Measurements from ENCODE around the gene VPS13D.

Gene VPS13D

GRCh38 chr1:12186679-12186985 is 43.2 kb upstream of the VPS13D start:
- H3K4me1 ChIP-seq (ENCODE audit: control insufficient read depth, insufficient read depth, low read length) = peaks cover 27% of the 10 kb centered on the region

GRCh38 chr1:12188115-12188514 is 41.7 kb upstream of the VPS13D start:
- no peak overlapping the region for H3K4me3 ChIP-seq (ENCODE audit: low read length)
- H3K9ac ChIP-seq (ENCODE audit: low read depth, low read length) = no peak overlapping the region
- H3K9me3 ChIP-seq (replicated peaks; ENCODE audit: low read length) = no peaks in the 10 kb centered on the region
- no peaks in the 10 kb centered on the region for H3K36me3 ChIP-seq (ENCODE audit: insufficient read depth, low read length)
- H3K27me3 ChIP-seq (ENCODE audit: control insufficient read depth, insufficient read depth, low read length) = peaks cover 19% of the 10 kb centered on the region
- no peak overlapping the region for H3K4me2 ChIP-seq (ENCODE audit: low read length)
- H3K4me1 ChIP-seq (ENCODE audit: control insufficient read depth, insufficient read depth, low read length) = peaks cover 27% of the 10 kb centered on the region

More at GRCh38 chr1:12186679-12186985, 43.2 kb upstream of the VPS13D start:
- Histone ChIP-seq H3K4me3 (ENCODE audit: low read length) (no peak overlapping the region), H3K4me2 (ENCODE audit: low read length) (no peak overlapping the region), H3K36me3 (ENCODE audit: insufficient read depth, low read length) (no peaks in the 10 kb centered on the region), H3K9ac (ENCODE audit: low read depth, low read length) (no peak overlapping the region), H3K9me3 (replicated peaks; ENCODE audit: low read length) (no peaks in the 10 kb centered on the region), H3K27me3 (ENCODE audit: control insufficient read depth, insufficient read depth, low read length) (peaks cover 16% of the 10 kb centered on the region)

GRCh38 chr1:12188657-12189327 is 41.0 kb upstream of the VPS13D start:
- Histone ChIP-seq H3K36me3 (ENCODE audit: insufficient read depth, low read length) (no peaks in the 10 kb centered on the region), H3K27me3 (ENCODE audit: control insufficient read depth, insufficient read depth, low read length) (peaks cover 19% of the 10 kb centered on the region), H3K4me1 (ENCODE audit: control insufficient read depth, insufficient read depth, low read length) (peaks cover 25% of the 10 kb centered on the region), H3K4me2 (ENCODE audit: low read length) (no peak overlapping the region), H3K9ac (ENCODE audit: low read depth, low read length) (no peak overlapping the region), H3K4me3 (ENCODE audit: low read length) (no peak overlapping the region), H3K9me3 (replicated peaks; ENCODE audit: low read length) (no peaks in the 10 kb centered on the region)

GRCh38 chr1:12189328-12189682 is 40.5 kb upstream of the VPS13D start:
- H3K36me3 ChIP-seq (ENCODE audit: insufficient read depth, low read length) = no peaks in the 10 kb centered on the region
- H3K4me1 ChIP-seq (ENCODE audit: control insufficient read depth, insufficient read depth, low read length) = peaks cover 20% of the 10 kb centered on the region
- no peak overlapping the region for H3K9ac ChIP-seq (ENCODE audit: low read depth, low read length)

GRCh38 chr1:12191242-12192032 is 38.4 kb upstream of the VPS13D start:
- no peaks in the 10 kb centered on the region for H3K4me1 ChIP-seq (ENCODE audit: control insufficient read depth, insufficient read depth, low read length)
- H3K27me3 ChIP-seq (ENCODE audit: control insufficient read depth, insufficient read depth, low read length) = peaks cover 19% of the 10 kb centered on the region
- no peak overlapping the region for H3K9ac ChIP-seq (ENCODE audit: low read depth, low read length)
- H3K4me2 ChIP-seq (ENCODE audit: low read length) = no peak overlapping the region
- H3K9me3 ChIP-seq (replicated peaks; ENCODE audit: low read length) = no peaks in the 10 kb centered on the region
- H3K36me3 ChIP-seq (ENCODE audit: insufficient read depth, low read length) = no peaks in the 10 kb centered on the region
- H3K4me3 ChIP-seq (ENCODE audit: low read length) = no peak overlapping the region

More at GRCh38 chr1:12189328-12189682, 40.5 kb upstream of the VPS13D start:
- H3K9me3 ChIP-seq (replicated peaks; ENCODE audit: low read length) = no peaks in the 10 kb centered on the region
- no peak overlapping the region for H3K4me3 ChIP-seq (ENCODE audit: low read length)
- no peak overlapping the region for H3K4me2 ChIP-seq (ENCODE audit: low read length)
- peaks cover 19% of the 10 kb centered on the region for H3K27me3 ChIP-seq (ENCODE audit: control insufficient read depth, insufficient read depth, low read length)

- H3K4me1 ChIP-seq (ENCODE audit: control insufficient read depth, insufficient read depth, low read length) = no peaks in the 10 kb centered on the region
- no peaks in the 10 kb centered on the region for H3K36me3 ChIP-seq (ENCODE audit: insufficient read depth, low read length)
- no peaks in the 10 kb centered on the region for H3K9me3 ChIP-seq (replicated peaks; ENCODE audit: low read length)
- no peak overlapping the region for H3K4me3 ChIP-seq (ENCODE audit: low read length)
- no peak overlapping the region for H3K4me2 ChIP-seq (ENCODE audit: low read length)
- no peak overlapping the region for H3K9ac ChIP-seq (ENCODE audit: low read depth, low read length)
- H3K27me3 ChIP-seq (ENCODE audit: control insufficient read depth, insufficient read depth, low read length) = peaks cover 13% of the 10 kb centered on the region
These were observed 35.1 kb upstream of the VPS13D start for GRCh38 chr1:12194666-12195216.

- H3K9ac ChIP-seq (ENCODE audit: low read depth, low read length) = no peak overlapping the region
- no peaks in the 10 kb centered on the region for H3K4me1 ChIP-seq (ENCODE audit: control insufficient read depth, insufficient read depth, low read length)
- H3K27me3 ChIP-seq (ENCODE audit: control insufficient read depth, insufficient read depth, low read length) = peaks cover 14% of the 10 kb centered on the region
- no peak overlapping the region for H3K4me2 ChIP-seq (ENCODE audit: low read length)
- H3K9me3 ChIP-seq (replicated peaks; ENCODE audit: low read length) = no peaks in the 10 kb centered on the region
- no peak overlapping the region for H3K4me3 ChIP-seq (ENCODE audit: low read length)
- no peaks in the 10 kb centered on the region for H3K36me3 ChIP-seq (ENCODE audit: insufficient read depth, low read length)
These were observed 34.4 kb upstream of the VPS13D start for GRCh38 chr1:12195416-12195815.

- H3K9ac ChIP-seq (ENCODE audit: low read depth, low read length) = no peak overlapping the region
- H3K4me1 ChIP-seq (ENCODE audit: control insufficient read depth, insufficient read depth, low read length) = no peaks in the 10 kb centered on the region
- H3K4me2 ChIP-seq (ENCODE audit: low read length) = no peak overlapping the region
These were observed 33.0 kb upstream of the VPS13D start for GRCh38 chr1:12196641-12197482.

GRCh38 chr1:12197483-12197880 is 32.3 kb upstream of the VPS13D start:
- Histone ChIP-seq H3K36me3 (ENCODE audit: insufficient read depth, low read length) (no peaks in the 10 kb centered on the region), H3K4me1 (ENCODE audit: control insufficient read depth, insufficient read depth, low read length) (no peaks in the 10 kb centered on the region)

More at GRCh38 chr1:12196641-12197482, 33.0 kb upstream of the VPS13D start:
- Histone ChIP-seq H3K4me3 (ENCODE audit: low read length) (no peak overlapping the region), H3K9me3 (replicated peaks; ENCODE audit: low read length) (no peaks in the 10 kb centered on the region), H3K36me3 (ENCODE audit: insufficient read depth, low read length) (no peaks in the 10 kb centered on the region), H3K27me3 (ENCODE audit: control insufficient read depth, insufficient read depth, low read length) (peaks cover 14% of the 10 kb centered on the region)

GRCh38 chr1:12200208-12200607 is 29.6 kb upstream of the VPS13D start:
- Histone ChIP-seq H3K4me3 (ENCODE audit: low read length) (no peak overlapping the region), H3K4me2 (ENCODE audit: low read length) (no peak overlapping the region), H3K9ac (ENCODE audit: low read depth, low read length) (no peak overlapping the region), H3K27me3 (ENCODE audit: control insufficient read depth, insufficient read depth, low read length) (peaks cover 10% of the 10 kb centered on the region), H3K36me3 (ENCODE audit: insufficient read depth, low read length) (no peaks in the 10 kb centered on the region), H3K9me3 (replicated peaks; ENCODE audit: low read length) (no peaks in the 10 kb centered on the region), H3K4me1 (ENCODE audit: control insufficient read depth, insufficient read depth, low read length) (no peaks in the 10 kb centered on the region)

More at GRCh38 chr1:12197483-12197880, 32.3 kb upstream of the VPS13D start:
- Histone ChIP-seq H3K27me3 (ENCODE audit: control insufficient read depth, insufficient read depth, low read length) (peaks cover 14% of the 10 kb centered on the region), H3K4me2 (ENCODE audit: low read length) (no peak overlapping the region), H3K9me3 (replicated peaks; ENCODE audit: low read length) (no peaks in the 10 kb centered on the region), H3K4me3 (ENCODE audit: low read length) (no peak overlapping the region), H3K9ac (ENCODE audit: low read depth, low read length) (no peak overlapping the region)

All from skeletal muscle satellite cell (primary cell).